GM10266 (cell line): ENCODE data around the gene HOXC12.

ENCODE experiments used
- DNase-seq: peaks from one replicate; pipeline ENCODE4 v3.0.0; 2012; ENCODE audit errors: extremely low spot score
- CTCF ChIP-seq: IDR thresholded peaks from 2 replicates; pipeline ENCODE4 v1.5.1; 2012; ENCODE audit warnings: mild to moderate bottlenecking, low read depth; ENCODE audit not compliant: control insufficient read depth, insufficient read depth; ENCODE audit errors: missing control alignments

Gene HOXC12

DNA sequence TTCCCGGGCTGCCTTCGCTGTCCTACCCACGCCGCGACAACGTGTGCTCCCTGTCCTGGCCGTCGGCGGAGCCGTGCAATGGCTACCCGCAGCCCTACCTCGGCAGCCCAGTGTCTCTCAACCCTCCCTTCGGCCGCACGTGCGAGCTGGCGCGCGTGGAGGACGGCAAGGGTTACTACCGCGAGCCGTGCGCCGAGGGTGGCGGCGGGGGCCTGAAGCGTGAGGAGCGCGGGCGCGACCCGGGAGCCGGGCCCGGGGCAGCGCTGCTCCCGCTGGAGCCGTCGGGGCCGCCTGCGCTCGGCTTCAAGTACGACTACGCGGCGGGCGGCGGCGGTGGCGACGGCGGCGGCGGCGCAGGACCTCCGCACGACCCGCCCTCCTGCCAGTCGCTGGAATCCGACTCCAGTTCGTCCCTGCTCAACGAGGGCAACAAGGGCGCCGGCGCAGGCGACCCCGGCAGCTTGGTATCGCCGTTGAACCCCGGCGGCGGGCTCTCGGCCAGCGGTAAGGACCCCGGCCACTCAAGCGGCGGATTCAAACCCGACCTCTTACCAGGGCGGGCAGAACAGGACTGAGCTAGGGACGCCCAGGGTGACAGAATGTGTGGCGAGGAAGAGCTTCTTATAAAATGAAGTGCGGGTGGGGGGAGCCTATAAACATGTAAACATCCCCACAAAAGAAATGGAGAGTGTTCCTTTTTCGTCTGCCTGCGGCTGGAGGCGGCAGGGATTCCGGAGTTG, 503 bp downstream of the HOXC12 start:
- no peak for DNase-seq
- TF ChIP-seq CTCF = no peak

- TF ChIP-seq CTCF = no peak
- no peak for DNase-seq
These were observed 1.1 kb downstream of the HOXC12 start for GRCh38 chr12:53955776-53956250.

DNA sequence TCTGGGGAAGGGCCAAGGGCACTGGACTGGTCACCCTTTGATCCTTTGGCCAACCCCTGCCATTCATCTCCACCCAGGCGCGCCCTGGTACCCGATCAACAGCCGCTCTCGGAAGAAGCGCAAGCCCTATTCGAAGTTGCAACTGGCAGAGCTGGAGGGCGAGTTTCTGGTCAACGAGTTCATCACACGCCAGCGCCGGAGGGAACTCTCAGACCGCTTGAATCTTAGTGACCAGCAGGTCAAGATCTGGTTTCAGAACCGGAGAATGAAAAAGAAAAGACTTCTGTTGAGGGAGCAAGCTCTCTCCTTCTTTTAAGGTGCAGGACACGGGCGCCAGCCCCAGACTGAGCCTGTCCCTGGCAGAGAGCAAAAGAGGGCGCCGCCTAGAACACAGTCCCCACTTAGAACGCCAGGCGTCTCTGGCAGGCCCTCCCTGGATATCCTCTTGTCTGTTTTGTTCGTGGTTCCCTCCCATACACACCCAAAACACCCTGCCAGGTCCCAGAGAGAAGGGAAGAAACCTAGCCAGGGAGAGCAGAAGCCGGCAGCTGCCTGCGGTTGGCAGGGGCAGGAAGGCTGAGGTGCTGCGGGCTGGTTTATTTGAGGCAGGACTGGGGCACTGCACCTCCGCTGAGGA, 1.7 kb downstream of the HOXC12 start:
- DNase-seq = no peak
- no peak for TF ChIP-seq CTCF

DNA sequence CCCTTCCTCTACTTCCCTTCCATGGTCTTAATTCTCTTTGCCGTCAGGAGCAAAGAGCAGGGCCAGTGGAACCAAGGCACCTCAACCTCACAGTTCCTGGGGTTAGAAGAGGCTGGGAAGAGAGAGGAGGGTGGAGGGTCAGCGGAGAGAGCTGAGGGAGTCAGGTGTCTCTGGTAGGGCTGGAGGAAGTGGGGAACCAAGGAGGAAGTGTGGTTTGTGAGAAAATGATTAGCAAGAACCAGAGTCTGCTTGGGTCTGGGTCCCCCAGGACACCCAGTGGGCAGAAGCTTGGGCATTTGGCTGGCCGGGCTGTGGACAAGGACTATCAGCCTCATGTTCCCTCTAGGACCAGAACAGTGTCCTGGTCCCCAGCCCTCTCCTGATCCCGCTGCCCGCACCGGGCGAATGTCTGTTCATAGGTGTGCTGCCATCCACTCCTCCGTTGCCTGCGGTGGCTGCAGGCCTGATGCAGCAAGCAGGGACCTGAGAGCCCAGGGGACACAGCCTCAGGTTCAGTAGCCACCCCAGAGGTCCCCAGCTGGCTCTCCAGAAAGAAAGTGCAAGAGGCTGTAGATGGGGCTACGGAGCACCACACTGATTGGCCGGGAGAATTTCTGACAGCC, 2.3 kb downstream of the HOXC12 start:
- DNase-seq = no peak
- TF ChIP-seq CTCF = no peak

GRCh38 chr12:53958128-53958527, 3.4 kb downstream of the HOXC12 start:
- no peak for TF ChIP-seq CTCF
- DNase-seq = no peak

DNA sequence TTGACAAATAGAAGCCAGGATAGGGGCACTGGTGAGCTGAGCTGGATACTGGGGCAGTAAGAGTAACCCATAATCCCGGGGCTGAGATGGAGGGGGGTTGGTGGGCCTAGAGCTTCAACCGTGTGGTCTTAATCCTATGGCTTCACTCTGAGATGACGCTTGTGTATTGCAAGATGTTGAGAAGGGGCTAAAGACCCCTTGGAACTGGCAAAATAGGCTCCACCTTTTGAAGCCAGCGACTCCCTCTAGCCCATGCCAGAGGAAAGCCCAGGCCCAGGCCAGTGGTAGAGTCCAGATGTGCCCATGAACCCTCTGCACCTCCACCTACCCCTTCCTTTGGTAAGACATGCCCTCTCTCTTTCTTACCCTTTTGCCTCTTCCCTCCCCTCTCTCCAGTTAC, 4.6 kb downstream of the HOXC12 start:
- no peak for TF ChIP-seq CTCF
- no peak for DNase-seq
